SK-N-SH (cell line): ENCODE measurements around the gene FAM149A. TPM values are rescaled to one million over a fixed set of nuclear protein-coding genes. Genes with fewer than 3 reads are reported as not detected.
A peak's percentile ranks its signal among the peaks of the same experiment; 100 is the strongest.

ENCODE experiments used
- CTCF ChIA-PET: fragments of 300-600, 350-600 bp; formaldehyde crosslinking; extraction: SDS; loops from one replicate; lab custom pipeline; 2021; lab: Yijun Ruan, JAX
- POLR2A ChIA-PET: fragments of 350-600 bp; sonication (Branson Sonifier 250); formaldehyde crosslinking; extraction: SDS; loops from one replicate; lab custom pipeline; 2020; ENCODE audit warnings: antibody characterized with exemption, inconsistent platforms; lab: Yijun Ruan, JAX
- DNase-seq: peaks from one replicate; pipeline ENCODE4 v3.0.0; 2012
- H2AFZ ChIP-seq: fragments of 200-600 bp; sonication (generic); 2 replicates; pipeline ENCODE4 v1.8.1; 2016; ENCODE audit warnings: antibody characterized with exemption, mild to moderate bottlenecking, low read depth
- H3F3A ChIP-seq: fragments of 200-600 bp; sonication (generic); replicated peaks from 2 replicates; pipeline ENCODE3; 2016; ENCODE audit warnings: antibody characterized with exemption, mild to moderate bottlenecking; ENCODE audit not compliant: insufficient read depth
- H3K27ac ChIP-seq, 2 experiments: fragments of 200-500 bp in 1 of 2; fragments of 200-600 bp in 1 of 2; sonication (Bioruptor generic) in 1 of 2; sonication (generic), shearing (Covaris generic) in 1 of 2; 2 replicates each; pipeline versions ENCODE4 v1.5.1 to v1.6.1; 2014 to 2016; ENCODE audit warnings: low read depth in 2 of 2, inconsistent platforms in 1 of 2, low read length in 1 of 2, mild to moderate bottlenecking in 1 of 2, mixed read lengths in 1 of 2
- H3K27me3 ChIP-seq: fragments of 200-600 bp; sonication (generic), shearing (Covaris generic); 2 replicates; pipeline ENCODE4 v1.6.1; 2016; ENCODE audit warnings: mixed run types; ENCODE audit not compliant: insufficient read depth
- H3K36me3 ChIP-seq, 2 experiments: fragments of 200-500 bp in 1 of 2; fragments of 200-600 bp in 1 of 2; sonication (Bioruptor generic) in 1 of 2; sonication (generic) in 1 of 2; replicated peaks in 1 of 2; 2 replicates each; pipeline versions ENCODE3 to v1.5.1; 2014 to 2016; ENCODE audit warnings: low read length in 1 of 2, mild to moderate bottlenecking in 1 of 2; ENCODE audit not compliant: insufficient read depth in 2 of 2, control insufficient read depth in 1 of 2
- H3K4me1 ChIP-seq, 2 experiments: fragments of 200-500 bp in 1 of 2; fragments of 200-600 bp in 1 of 2; sonication (Bioruptor generic) in 1 of 2; sonication (generic), shearing (Covaris generic) in 1 of 2; 2 replicates each; pipeline versions ENCODE4 v1.5.1 to v1.6.1; 2014 to 2016; ENCODE audit warnings: low read depth in 1 of 2, low read length in 1 of 2, mixed run types in 1 of 2; ENCODE audit not compliant: insufficient read depth in 2 of 2, control insufficient read depth in 1 of 2
- H3K4me2 ChIP-seq: fragments of 200-600 bp; sonication (generic), shearing (Covaris generic); 2 replicates; pipeline ENCODE4 v1.6.1; 2017; ENCODE audit warnings: mixed run types
- H3K4me3 ChIP-seq, 2 experiments: fragments of 200-500 bp in 1 of 2; fragments of 200-600 bp in 1 of 2; sonication (Bioruptor generic) in 1 of 2; sonication (generic), shearing (Covaris generic) in 1 of 2; 2 replicates each; pipeline versions ENCODE4 v1.5.1 to v1.8.1; 2014 to 2016; ENCODE audit warnings: low read depth in 2 of 2, inconsistent platforms in 1 of 2, low read length in 1 of 2, mild to moderate bottlenecking in 1 of 2, mixed read lengths in 1 of 2, moderate library complexity in 1 of 2
- H3K79me2 ChIP-seq: fragments of 200-600 bp; sonication (generic); 2 replicates; pipeline ENCODE4 v1.8.1; 2017; ENCODE audit warnings: mild to moderate bottlenecking; ENCODE audit not compliant: insufficient read depth
- H3K9ac ChIP-seq: fragments of 200-600 bp; sonication (generic); 2 replicates; pipeline ENCODE4 v1.6.1; 2017; ENCODE audit warnings: mixed run types
- H3K9me2 ChIP-seq: fragments of 200-600 bp; sonication (generic); 2 replicates; pipeline ENCODE4 v1.6.1; 2017; ENCODE audit warnings: mixed run types
- H3K9me3 ChIP-seq: fragments of 200-600 bp; sonication (generic); 2 replicates; pipeline ENCODE4 v1.6.1; 2017; ENCODE audit warnings: mixed run types, mild to moderate bottlenecking, moderate library complexity
- H4K20me1 ChIP-seq: fragments of 200-600 bp; sonication (generic); 2 replicates; pipeline ENCODE4 v1.6.1; 2017; ENCODE audit warnings: mild to moderate bottlenecking, mixed run types; ENCODE audit not compliant: insufficient read depth
- CHD2 ChIP-seq: fragments of 150-350 bp; IDR thresholded peaks from 2 replicates; pipeline ENCODE4 v1.6.1; 2018; ENCODE audit warnings: low read length; ENCODE audit not compliant: partially characterized antibody
- EP300 ChIP-seq, 2 experiments: IDR thresholded peaks; 2 replicates each; pipeline versions ENCODE4 v1.4.0 to v1.6.1; 2012; ENCODE audit warnings: borderline replicate concordance in 1 of 2, low read depth in 1 of 2, low read length in 1 of 2
- EZH2phosphoT487 ChIP-seq: fragments of 200-600 bp; sonication (generic); IDR thresholded peaks from 2 replicates; pipeline ENCODE4 v1.6.1; 2017; ENCODE audit warnings: low read depth, mixed run types, mild to moderate bottlenecking, antibody characterized with exemption, moderate library complexity, borderline replicate concordance
- FOSL2 ChIP-seq: IDR thresholded peaks from 2 replicates; pipeline ENCODE4 v1.4.0; 2012; ENCODE audit warnings: low read depth, mild to moderate bottlenecking, moderate library complexity, borderline replicate concordance
- FOXJ3 ChIP-seq: sonication (generic); formaldehyde crosslinking; IDR thresholded peaks from 2 replicates; pipeline ENCODE4 v1.5.1; 2020; ENCODE audit warnings: mild to moderate bottlenecking, missing genetic modification reagents
- FOXM1 ChIP-seq: IDR thresholded peaks from 2 replicates; pipeline ENCODE4 v1.4.0; 2012; ENCODE audit warnings: low read depth, mild to moderate bottlenecking
- GABPA ChIP-seq: IDR thresholded peaks from 2 replicates; pipeline ENCODE4 v1.4.0; 2012; ENCODE audit warnings: low read depth, mild to moderate bottlenecking
- GATA2 ChIP-seq: sonication (generic); formaldehyde crosslinking; IDR thresholded peaks from 2 replicates; pipeline ENCODE4 v1.5.0; 2020; ENCODE audit warnings: mild to moderate bottlenecking, missing genetic modification reagents
- JUND ChIP-seq: IDR thresholded peaks from 2 replicates; pipeline ENCODE4 v1.4.0; 2012
- MEF2A ChIP-seq: IDR thresholded peaks from 2 replicates; pipeline ENCODE4 v1.4.0; 2012; ENCODE audit warnings: low read depth, borderline replicate concordance
- MXI1 ChIP-seq: IDR thresholded peaks from 2 replicates; pipeline ENCODE4 v1.6.1; 2012; ENCODE audit warnings: mild to moderate bottlenecking, low read depth, low read length, improper control_type of control experiment
- POLR2AphosphoS5 ChIP-seq: IDR thresholded peaks from 2 replicates; pipeline ENCODE4 v1.6.1; 2012; ENCODE audit warnings: low read depth, low read length
- RXRA ChIP-seq: IDR thresholded peaks from 2 replicates; pipeline ENCODE4 v1.4.0; 2012; ENCODE audit warnings: low read depth, mild to moderate bottlenecking, borderline replicate concordance
- SMC3 ChIP-seq: IDR thresholded peaks from 2 replicates; pipeline ENCODE4 v1.6.1; 2012; ENCODE audit warnings: low read depth, low read length, improper control_type of control experiment
- TAF1 ChIP-seq: IDR thresholded peaks from 2 replicates; pipeline ENCODE4 v1.6.1; 2012; ENCODE audit warnings: low read depth, mild to moderate bottlenecking, low read length, moderate library complexity, borderline replicate concordance
- YY1 ChIP-seq: IDR thresholded peaks from 2 replicates; pipeline ENCODE4 v1.4.0; 2012; ENCODE audit warnings: low read depth, mild to moderate bottlenecking
- WGBS: methylation state at CpG from one replicate; pipeline ENCODE4 v1.1.6; 2017; ENCODE audit warnings: low lambda C conversion rate; 5-methylcytosine and 5-hydroxymethylcytosine counted together
- polyA plus RNA-seq, 3 experiments: library from polyadenylated mRNA; depleted of rRNA; stranded (reverse); fragments of >200 nt; gene quantifications; 2 replicates each; pipeline ENCODE4 v1.2.3, GENCODE V29; 2012
- TF ChIP-seq, protein P1 (sequence below): fragments of 150-350 bp; IDR thresholded peaks from 2 replicates; pipeline ENCODE4 v1.6.1; 2017; ENCODE audit warnings: antibody characterized with exemption, low read length, low read depth, borderline replicate concordance
- TF ChIP-seq, protein P2 (sequence below): IDR thresholded peaks from 2 replicates; pipeline ENCODE4 v1.6.1; 2012; ENCODE audit warnings: mild to moderate bottlenecking, low read depth, low read length, moderate library complexity
- TF ChIP-seq, protein P3 (sequence below): fragments of 200-600 bp; sonication (generic); IDR thresholded peaks from 2 replicates; pipeline ENCODE4 v1.6.1; 2017; ENCODE audit warnings: antibody characterized with exemption, mild to moderate bottlenecking, moderate library complexity
- TF ChIP-seq, protein P4 (sequence below): IDR thresholded peaks from 2 replicates; pipeline ENCODE4; 2012
- TF ChIP-seq, protein P5 (sequence below): IDR thresholded peaks from 2 replicates; pipeline ENCODE4 v1.4.0; 2012; ENCODE audit warnings: low read depth, borderline replicate concordance
- TF ChIP-seq, protein P6 (sequence below): fragments of 150-350 bp; IDR thresholded peaks from 2 replicates; pipeline ENCODE4 v1.6.1; 2016; ENCODE audit warnings: mild to moderate bottlenecking, low read depth, low read length

The FAM149A gene
- polyA plus RNA-seq, 1 of the 3 experiments (the other 2 are of a cell fraction) = 0.38 TPM

DNA sequence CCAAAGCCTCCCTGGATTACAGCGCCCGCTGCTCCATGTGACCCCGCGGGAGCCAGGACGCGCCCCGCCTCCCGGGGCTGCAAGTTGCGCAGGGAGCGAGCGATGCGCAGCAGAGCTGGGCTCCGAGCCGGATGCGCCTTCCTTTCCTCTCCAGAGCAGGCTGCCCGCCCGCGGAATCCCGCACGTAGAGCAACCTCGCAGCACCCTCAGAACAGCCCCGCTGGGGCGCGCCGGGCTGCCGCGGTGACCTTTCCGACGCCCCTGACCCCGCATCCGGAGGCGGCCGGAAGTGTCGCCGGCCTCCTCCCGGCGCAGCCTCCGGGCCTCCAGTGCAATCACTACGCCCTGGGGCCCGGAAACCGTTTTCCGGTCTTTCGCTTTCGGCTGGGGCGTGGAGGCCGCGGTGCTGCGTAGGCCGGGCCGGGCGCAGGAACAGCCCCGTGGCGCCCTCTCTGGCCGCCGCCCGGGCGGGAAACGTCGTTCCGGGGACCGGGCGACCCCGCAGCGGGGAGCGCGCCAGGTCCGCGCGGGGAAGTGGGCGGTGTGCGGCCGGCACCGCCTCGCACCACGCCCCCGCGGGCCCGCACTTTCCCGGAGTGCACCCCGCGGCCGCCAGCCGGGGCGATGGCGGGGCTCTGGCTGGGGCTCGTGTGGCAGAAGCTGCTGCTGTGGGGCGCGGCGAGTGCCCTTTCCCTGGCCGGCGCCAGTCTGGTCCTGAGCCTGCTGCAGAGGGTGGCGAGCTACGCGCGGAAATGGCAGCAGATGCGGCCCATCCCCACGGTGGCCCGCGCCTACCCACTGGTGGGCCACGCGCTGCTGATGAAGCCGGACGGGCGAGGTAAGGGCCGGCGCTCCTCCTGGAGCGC, 86.9 kb downstream of the FAM149A start, which contains the start of gene CYP4V2:
Gene CYP4V2, plus strand, starts transcription at position 368 of the 866 bp plus-strand sequence. Its CDS starts 257 bp downstream, at position 625.
- peak within 1 kb of the TSS; percentile 90 for H2AFZ ChIP-seq
- peak within 1 kb of the TSS; percentile 95 for H3K4me2 ChIP-seq
- H3K9me3 ChIP-seq = no peaks in the 10 kb centered on the region
- H3F3A ChIP-seq = peaks cover 9% of the 10 kb centered on the region
- peaks cover 0 to 8% of the 10 kb centered on the region in 2 experiments; a peak in 3 of 4 replicates for H3K4me1 ChIP-seq
- DNase-seq = peak; percentile 90
- CTCF ChIA-PET = interaction anchor here (0.6 to 2.6 kb wide), 7 partner anchors 11 to 1384 kb away, joined by 3 to 7 read pairs (median 3); no protein-coding TSS in a partner anchor
- H3K9me2 ChIP-seq = no peaks in the 10 kb centered on the region
- peaks cover 0 to 14% of the 10 kb centered on the region in 2 experiments for H3K36me3 ChIP-seq
- H3K79me2 ChIP-seq = peaks cover 24% of the 10 kb centered on the region
- no peaks in the 10 kb centered on the region for H3K27me3 ChIP-seq
- H4K20me1 ChIP-seq = no peaks in the 10 kb centered on the region
- POLR2A ChIA-PET = interaction anchor here (1.2 to 1.8 kb wide), 2 partner anchors 10 to 12 kb away, joined by 3 to 4 read pairs; no protein-coding TSS in a partner anchor
- H3K9ac ChIP-seq = peak within 1 kb of the TSS; percentile 85
- peak within 1 kb of the TSS; percentile 80 to 97 for H3K27ac ChIP-seq
- 0% methylated on average over 27 of the region's 107 CpGs for WGBS
- H3K4me3 ChIP-seq = peak within 1 kb of the TSS; percentile 93 to 94
- TF ChIP-seq EP300 (IDR thresholded peaks at IDR 0.05; ENCODE audit: borderline replicate concordance in 1 of 2, low read depth in 1 of 2, low read length in 1 of 2) = no peak
- no peak for TF ChIP-seq EZH2phosphoT487
- TF ChIP-seq FOXJ3 (CRISPR knock-in tag) = no peak
- TF ChIP-seq, protein P1, sequence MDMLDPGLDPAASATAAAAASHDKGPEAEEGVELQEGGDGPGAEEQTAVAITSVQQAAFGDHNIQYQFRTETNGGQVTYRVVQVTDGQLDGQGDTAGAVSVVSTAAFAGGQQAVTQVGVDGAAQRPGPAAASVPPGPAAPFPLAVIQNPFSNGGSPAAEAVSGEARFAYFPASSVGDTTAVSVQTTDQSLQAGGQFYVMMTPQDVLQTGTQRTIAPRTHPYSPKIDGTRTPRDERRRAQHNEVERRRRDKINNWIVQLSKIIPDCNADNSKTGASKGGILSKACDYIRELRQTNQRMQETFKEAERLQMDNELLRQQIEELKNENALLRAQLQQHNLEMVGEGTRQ = no peak
- no peak; the same call in 1 of the 2 replicates for TF ChIP-seq RXRA
- TF ChIP-seq FOXM1 = no peak
- TF ChIP-seq MEF2A = no peak
- no peak for TF ChIP-seq GATA2 (CRISPR knock-in tag)
- TF ChIP-seq FOSL2 = no peak
- TF ChIP-seq CHD2 = no peak
- no peak for TF ChIP-seq JUND
- TF ChIP-seq, protein P2, sequence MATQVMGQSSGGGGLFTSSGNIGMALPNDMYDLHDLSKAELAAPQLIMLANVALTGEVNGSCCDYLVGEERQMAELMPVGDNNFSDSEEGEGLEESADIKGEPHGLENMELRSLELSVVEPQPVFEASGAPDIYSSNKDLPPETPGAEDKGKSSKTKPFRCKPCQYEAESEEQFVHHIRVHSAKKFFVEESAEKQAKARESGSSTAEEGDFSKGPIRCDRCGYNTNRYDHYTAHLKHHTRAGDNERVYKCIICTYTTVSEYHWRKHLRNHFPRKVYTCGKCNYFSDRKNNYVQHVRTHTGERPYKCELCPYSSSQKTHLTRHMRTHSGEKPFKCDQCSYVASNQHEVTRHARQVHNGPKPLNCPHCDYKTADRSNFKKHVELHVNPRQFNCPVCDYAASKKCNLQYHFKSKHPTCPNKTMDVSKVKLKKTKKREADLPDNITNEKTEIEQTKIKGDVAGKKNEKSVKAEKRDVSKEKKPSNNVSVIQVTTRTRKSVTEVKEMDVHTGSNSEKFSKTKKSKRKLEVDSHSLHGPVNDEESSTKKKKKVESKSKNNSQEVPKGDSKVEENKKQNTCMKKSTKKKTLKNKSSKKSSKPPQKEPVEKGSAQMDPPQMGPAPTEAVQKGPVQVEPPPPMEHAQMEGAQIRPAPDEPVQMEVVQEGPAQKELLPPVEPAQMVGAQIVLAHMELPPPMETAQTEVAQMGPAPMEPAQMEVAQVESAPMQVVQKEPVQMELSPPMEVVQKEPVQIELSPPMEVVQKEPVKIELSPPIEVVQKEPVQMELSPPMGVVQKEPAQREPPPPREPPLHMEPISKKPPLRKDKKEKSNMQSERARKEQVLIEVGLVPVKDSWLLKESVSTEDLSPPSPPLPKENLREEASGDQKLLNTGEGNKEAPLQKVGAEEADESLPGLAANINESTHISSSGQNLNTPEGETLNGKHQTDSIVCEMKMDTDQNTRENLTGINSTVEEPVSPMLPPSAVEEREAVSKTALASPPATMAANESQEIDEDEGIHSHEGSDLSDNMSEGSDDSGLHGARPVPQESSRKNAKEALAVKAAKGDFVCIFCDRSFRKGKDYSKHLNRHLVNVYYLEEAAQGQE = 0 out of 2 replicates have a peak, but pooled peaks have one; percentile 39
- no peak for TF ChIP-seq MXI1
- TF ChIP-seq, protein P3, sequence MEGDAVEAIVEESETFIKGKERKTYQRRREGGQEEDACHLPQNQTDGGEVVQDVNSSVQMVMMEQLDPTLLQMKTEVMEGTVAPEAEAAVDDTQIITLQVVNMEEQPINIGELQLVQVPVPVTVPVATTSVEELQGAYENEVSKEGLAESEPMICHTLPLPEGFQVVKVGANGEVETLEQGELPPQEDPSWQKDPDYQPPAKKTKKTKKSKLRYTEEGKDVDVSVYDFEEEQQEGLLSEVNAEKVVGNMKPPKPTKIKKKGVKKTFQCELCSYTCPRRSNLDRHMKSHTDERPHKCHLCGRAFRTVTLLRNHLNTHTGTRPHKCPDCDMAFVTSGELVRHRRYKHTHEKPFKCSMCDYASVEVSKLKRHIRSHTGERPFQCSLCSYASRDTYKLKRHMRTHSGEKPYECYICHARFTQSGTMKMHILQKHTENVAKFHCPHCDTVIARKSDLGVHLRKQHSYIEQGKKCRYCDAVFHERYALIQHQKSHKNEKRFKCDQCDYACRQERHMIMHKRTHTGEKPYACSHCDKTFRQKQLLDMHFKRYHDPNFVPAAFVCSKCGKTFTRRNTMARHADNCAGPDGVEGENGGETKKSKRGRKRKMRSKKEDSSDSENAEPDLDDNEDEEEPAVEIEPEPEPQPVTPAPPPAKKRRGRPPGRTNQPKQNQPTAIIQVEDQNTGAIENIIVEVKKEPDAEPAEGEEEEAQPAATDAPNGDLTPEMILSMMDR = peak; percentile 34
- TF ChIP-seq, protein P4, sequence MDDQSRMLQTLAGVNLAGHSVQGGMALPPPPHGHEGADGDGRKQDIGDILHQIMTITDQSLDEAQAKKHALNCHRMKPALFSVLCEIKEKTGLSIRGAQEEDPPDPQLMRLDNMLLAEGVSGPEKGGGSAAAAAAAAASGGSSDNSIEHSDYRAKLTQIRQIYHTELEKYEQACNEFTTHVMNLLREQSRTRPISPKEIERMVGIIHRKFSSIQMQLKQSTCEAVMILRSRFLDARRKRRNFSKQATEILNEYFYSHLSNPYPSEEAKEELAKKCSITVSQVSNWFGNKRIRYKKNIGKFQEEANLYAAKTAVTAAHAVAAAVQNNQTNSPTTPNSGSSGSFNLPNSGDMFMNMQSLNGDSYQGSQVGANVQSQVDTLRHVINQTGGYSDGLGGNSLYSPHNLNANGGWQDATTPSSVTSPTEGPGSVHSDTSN = no peak
- TF ChIP-seq GABPA = peak; percentile 84
- no peak; the same call in 1 of the 2 replicates for TF ChIP-seq TAF1
- TF ChIP-seq, protein P5, sequence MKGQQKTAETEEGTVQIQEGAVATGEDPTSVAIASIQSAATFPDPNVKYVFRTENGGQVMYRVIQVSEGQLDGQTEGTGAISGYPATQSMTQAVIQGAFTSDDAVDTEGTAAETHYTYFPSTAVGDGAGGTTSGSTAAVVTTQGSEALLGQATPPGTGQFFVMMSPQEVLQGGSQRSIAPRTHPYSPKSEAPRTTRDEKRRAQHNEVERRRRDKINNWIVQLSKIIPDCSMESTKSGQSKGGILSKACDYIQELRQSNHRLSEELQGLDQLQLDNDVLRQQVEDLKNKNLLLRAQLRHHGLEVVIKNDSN = peak; percentile 83
- TF ChIP-seq SMC3 = no peak
- TF ChIP-seq YY1 = 0 out of 2 replicates have a peak, but pooled peaks have one; percentile 13
- TF ChIP-seq POLR2AphosphoS5 = peak; percentile 61
- TF ChIP-seq, protein P6, sequence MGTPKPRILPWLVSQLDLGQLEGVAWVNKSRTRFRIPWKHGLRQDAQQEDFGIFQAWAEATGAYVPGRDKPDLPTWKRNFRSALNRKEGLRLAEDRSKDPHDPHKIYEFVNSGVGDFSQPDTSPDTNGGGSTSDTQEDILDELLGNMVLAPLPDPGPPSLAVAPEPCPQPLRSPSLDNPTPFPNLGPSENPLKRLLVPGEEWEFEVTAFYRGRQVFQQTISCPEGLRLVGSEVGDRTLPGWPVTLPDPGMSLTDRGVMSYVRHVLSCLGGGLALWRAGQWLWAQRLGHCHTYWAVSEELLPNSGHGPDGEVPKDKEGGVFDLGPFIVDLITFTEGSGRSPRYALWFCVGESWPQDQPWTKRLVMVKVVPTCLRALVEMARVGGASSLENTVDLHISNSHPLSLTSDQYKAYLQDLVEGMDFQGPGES = no peak
